Measurements from ENCODE around the gene SLC8B1. TPM values are rescaled to one million over a fixed set of nuclear protein-coding genes. Genes with fewer than 3 reads are reported as not detected.

The SLC8B1 gene
- total and polyA plus RNA-seq, 2 donors (not counting 1 experiment from before 2014, with no cell fraction given), result 16.7 to 16.8 TPM

GRCh38 chr12:113341535-113341934 is 6.6 kb upstream of the SLC8B1 start:
- H4K20me1 ChIP-seq (ENCODE audit: control insufficient read depth, extremely low read depth, insufficient read depth, low read length), result no peaks in the 10 kb centered on the region
- no peak overlapping the region for H3K9ac ChIP-seq (ENCODE audit: insufficient read depth, low read length)
- no peaks in the 10 kb centered on the region for H3K36me3 ChIP-seq (ENCODE audit: control insufficient read depth, insufficient read depth, low read length)
- peaks cover 6% of the 10 kb centered on the region for H3K27me3 ChIP-seq (ENCODE audit: control insufficient read depth, insufficient read depth, low read length)
- H3K9me3 ChIP-seq (ENCODE audit: control insufficient read depth, insufficient read depth, low read depth, low read length), result no peaks in the 10 kb centered on the region
- H3K27ac ChIP-seq (ENCODE audit: insufficient read depth, low read length), result no peak overlapping the region
- no peak for TF ChIP-seq CTCF (conservative IDR thresholded peaks at IDR 0.05 in 1 of 2, IDR thresholded peaks at IDR 0.05 in 1 of 2; ENCODE audit: low read depth in 1 of 2, low read length in 2 of 2)
- TF ChIP-seq EZH2 (IDR thresholded peaks at IDR 0.05; ENCODE audit: low read length, missing control alignments), result no peak
- H3K4me1 ChIP-seq (ENCODE audit: control insufficient read depth, extremely low read depth, insufficient read depth, low read length), result no peaks in the 10 kb centered on the region
- H3K4me2 ChIP-seq (ENCODE audit: extremely low read depth, insufficient read depth, low read length), result no peak overlapping the region
- no peaks in the 10 kb centered on the region for H3K79me2 ChIP-seq (ENCODE audit: control insufficient read depth, insufficient read depth, low read length)
- H2AFZ ChIP-seq (ENCODE audit: low read length), result no peak overlapping the region
- no peak overlapping the region for H3K4me3 ChIP-seq (replicated peaks in 1 of 4; ENCODE audit: control extremely low read depth in 1 of 4, insufficient read depth in 1 of 4, low read depth in 3 of 4, low read length in 4 of 4)
- no peak for DNase-seq (ENCODE audit: low read depth in 2 of 2)

GRCh38 chr12:113340061-113340460 is 5.2 kb upstream of the SLC8B1 start:
- Histone ChIP-seq H3K4me3 (replicated peaks in 1 of 4; ENCODE audit: control extremely low read depth in 1 of 4, insufficient read depth in 1 of 4, low read depth in 3 of 4, low read length in 4 of 4) (no peak overlapping the region), H4K20me1 (ENCODE audit: control insufficient read depth, extremely low read depth, insufficient read depth, low read length) (no peaks in the 10 kb centered on the region), H3K79me2 (ENCODE audit: control insufficient read depth, insufficient read depth, low read length) (no peaks in the 10 kb centered on the region), H2AFZ (ENCODE audit: low read length) (no peak overlapping the region), H3K9ac (ENCODE audit: insufficient read depth, low read length) (no peak overlapping the region), H3K36me3 (ENCODE audit: control insufficient read depth, insufficient read depth, low read length) (no peaks in the 10 kb centered on the region), H3K27me3 (ENCODE audit: control insufficient read depth, insufficient read depth, low read length) (peaks cover 6% of the 10 kb centered on the region), H3K4me1 (ENCODE audit: control insufficient read depth, extremely low read depth, insufficient read depth, low read length) (no peaks in the 10 kb centered on the region), H3K4me2 (ENCODE audit: extremely low read depth, insufficient read depth, low read length) (no peak overlapping the region), H3K27ac (ENCODE audit: insufficient read depth, low read length) (no peak overlapping the region), H3K9me3 (ENCODE audit: control insufficient read depth, insufficient read depth, low read depth, low read length) (no peaks in the 10 kb centered on the region)
- TF ChIP-seq CTCF (conservative IDR thresholded peaks at IDR 0.05 in 1 of 2, IDR thresholded peaks at IDR 0.05 in 1 of 2; ENCODE audit: low read depth in 1 of 2, low read length in 2 of 2), result no peak
- TF ChIP-seq EZH2 (IDR thresholded peaks at IDR 0.05; ENCODE audit: low read length, missing control alignments), result no peak
- no peak for DNase-seq (ENCODE audit: low read depth in 2 of 2)

- Histone ChIP-seq H3K4me2 (ENCODE audit: extremely low read depth, insufficient read depth, low read length) (no peak overlapping the region), H3K27ac (ENCODE audit: insufficient read depth, low read length) (no peak overlapping the region), H3K79me2 (ENCODE audit: control insufficient read depth, insufficient read depth, low read length) (no peaks in the 10 kb centered on the region), H3K4me1 (ENCODE audit: control insufficient read depth, extremely low read depth, insufficient read depth, low read length) (no peaks in the 10 kb centered on the region), H3K36me3 (ENCODE audit: control insufficient read depth, insufficient read depth, low read length) (no peaks in the 10 kb centered on the region), H4K20me1 (ENCODE audit: control insufficient read depth, extremely low read depth, insufficient read depth, low read length) (no peaks in the 10 kb centered on the region), H2AFZ (ENCODE audit: low read length) (no peak overlapping the region), H3K9me3 (ENCODE audit: control insufficient read depth, insufficient read depth, low read depth, low read length) (no peaks in the 10 kb centered on the region), H3K9ac (ENCODE audit: insufficient read depth, low read length) (no peak overlapping the region), H3K27me3 (ENCODE audit: control insufficient read depth, insufficient read depth, low read length) (peaks cover 6% of the 10 kb centered on the region), H3K4me3 (replicated peaks in 1 of 4; ENCODE audit: control extremely low read depth in 1 of 4, insufficient read depth in 1 of 4, low read depth in 3 of 4, low read length in 4 of 4) (no peak overlapping the region)
- TF ChIP-seq EZH2 (IDR thresholded peaks at IDR 0.05; ENCODE audit: low read length, missing control alignments) (no peak), CTCF (conservative IDR thresholded peaks at IDR 0.05 in 1 of 2, IDR thresholded peaks at IDR 0.05 in 1 of 2; ENCODE audit: low read depth in 1 of 2, low read length in 2 of 2) (no peak)
- no peak for DNase-seq (ENCODE audit: low read depth in 2 of 2)
These were observed 4.6 kb upstream of the SLC8B1 start for GRCh38 chr12:113339540-113339939.

Data from fibroblast of lung (primary cell).